Stimulated activated naive CD8-positive, alpha-beta T cell treated with anti-CD3 and anti-CD28 coated beads, Interleukin-15, Interleukin-2, amounts not matched to agents 100 ng/mL and 50 ng/mL, for 24 hours (primary cell): ENCODE results near the gene ULBP1.
"Not testable (repeated sequence)": the region's sequence is repeated elsewhere in the genome, so short reads cannot be mapped to it uniquely, and the experiment has no call there.

Experiments used
- H3K27ac Mint-ChIP-seq: one replicate; pipeline ENCODE4 v1.8.0; 2021; ENCODE audit warnings: mild to moderate bottlenecking, mixed read lengths
- H3K27me3 Mint-ChIP-seq: one replicate; pipeline ENCODE4 v1.8.0; 2021; ENCODE audit warnings: mixed read lengths
- H3K36me3 Mint-ChIP-seq: one replicate; pipeline ENCODE4 v1.8.0; 2021; ENCODE audit warnings: low read depth, mixed read lengths
- H3K4me1 Mint-ChIP-seq: one replicate; pipeline ENCODE4 v1.8.0; 2021; ENCODE audit warnings: low read depth, mixed read lengths
- H3K4me3 Mint-ChIP-seq: one replicate; pipeline ENCODE4 v1.8.0; 2021; ENCODE audit warnings: mild to moderate bottlenecking, mixed read lengths
- H3K9me3 Mint-ChIP-seq: one replicate; pipeline ENCODE4 v1.8.0; 2021; ENCODE audit warnings: mixed read lengths

The ULBP1 gene

GRCh38 chr6:149925253-149925973 is 38.3 kb upstream of the ULBP1 start:
- Mint-ChIP-seq H3K9me3 (no peaks in the 10 kb centered on the region), H3K27ac (no peak overlapping the region), H3K4me3 (peak overlapping the region; percentile 42)

GRCh38 chr6:149925974-149926777 is 37.6 kb upstream of the ULBP1 start:
- Mint-ChIP-seq H3K27ac (no peak overlapping the region), H3K9me3 (no peaks in the 10 kb centered on the region), H3K27me3 (peaks cover 92% of the 10 kb centered on the region), H3K4me3 (peak overlapping the region; percentile 42), H3K4me1 (peaks cover 16% of the 10 kb centered on the region), H3K36me3 (no peaks in the 10 kb centered on the region)

More at GRCh38 chr6:149925253-149925973, 38.3 kb upstream of the ULBP1 start:
- no peaks in the 10 kb centered on the region for H3K36me3 Mint-ChIP-seq
- peaks cover 93% of the 10 kb centered on the region for H3K27me3 Mint-ChIP-seq
- peaks cover 16% of the 10 kb centered on the region for H3K4me1 Mint-ChIP-seq

- not testable (repeated sequence) for H3K4me3 Mint-ChIP-seq, H3K36me3 Mint-ChIP-seq, H3K27ac Mint-ChIP-seq, H3K9me3 Mint-ChIP-seq
- Mint-ChIP-seq H3K4me1 (peaks cover 16% of the 10 kb centered on the region), H3K27me3 (peaks cover 91% of the 10 kb centered on the region)
Observed at GRCh38 chr6:149927025-149927424, 36.7 kb upstream of the ULBP1 start.

- H3K27ac Mint-ChIP-seq = no peak overlapping the region
- no peaks in the 10 kb centered on the region for H3K9me3 Mint-ChIP-seq
- H3K27me3 Mint-ChIP-seq = peaks cover 88% of the 10 kb centered on the region
- no peaks in the 10 kb centered on the region for H3K36me3 Mint-ChIP-seq
- peaks cover 3% of the 10 kb centered on the region for H3K4me1 Mint-ChIP-seq
- H3K4me3 Mint-ChIP-seq = no peak overlapping the region
Observed at GRCh38 chr6:149929422-149929821, 34.3 kb upstream of the ULBP1 start.

- Mint-ChIP-seq H3K36me3 (no peaks in the 10 kb centered on the region), H3K4me1 (peaks cover 4% of the 10 kb centered on the region), H3K9me3 (no peaks in the 10 kb centered on the region), H3K27ac (no peak overlapping the region), H3K27me3 (peaks cover 90% of the 10 kb centered on the region), H3K4me3 (no peak overlapping the region)
Observed at GRCh38 chr6:149931501-149931900, 32.2 kb upstream of the ULBP1 start.

GRCh38 chr6:149933036-149933435 is 30.7 kb upstream of the ULBP1 start:
- Mint-ChIP-seq H3K27ac (no peak overlapping the region), H3K27me3 (peaks cover 92% of the 10 kb centered on the region), H3K4me3 (no peak overlapping the region), H3K36me3 (no peaks in the 10 kb centered on the region), H3K9me3 (no peaks in the 10 kb centered on the region), H3K4me1 (peaks cover 7% of the 10 kb centered on the region)

- no peaks in the 10 kb centered on the region for H3K9me3 Mint-ChIP-seq
- no peak overlapping the region for H3K27ac Mint-ChIP-seq
- peaks cover 87% of the 10 kb centered on the region for H3K27me3 Mint-ChIP-seq
- peaks cover 11% of the 10 kb centered on the region for H3K4me1 Mint-ChIP-seq
- no peak overlapping the region for H3K4me3 Mint-ChIP-seq
- no peaks in the 10 kb centered on the region for H3K36me3 Mint-ChIP-seq
Observed at GRCh38 chr6:149933461-149933860, 30.3 kb upstream of the ULBP1 start.

- no peak overlapping the region for H3K4me3 Mint-ChIP-seq
- H3K27me3 Mint-ChIP-seq = peaks cover 84% of the 10 kb centered on the region
- no peaks in the 10 kb centered on the region for H3K36me3 Mint-ChIP-seq
- peaks cover 22% of the 10 kb centered on the region for H3K4me1 Mint-ChIP-seq
- no peaks in the 10 kb centered on the region for H3K9me3 Mint-ChIP-seq
- no peak overlapping the region for H3K27ac Mint-ChIP-seq
Observed at GRCh38 chr6:149934249-149935156, 29.2 kb upstream of the ULBP1 start.

- Mint-ChIP-seq H3K36me3 (no peaks in the 10 kb centered on the region), H3K4me1 (peaks cover 29% of the 10 kb centered on the region), H3K4me3 (no peak overlapping the region), H3K9me3 (no peaks in the 10 kb centered on the region), H3K27ac (no peak overlapping the region), H3K27me3 (peaks cover 84% of the 10 kb centered on the region)
Observed at GRCh38 chr6:149935246-149935645, 28.5 kb upstream of the ULBP1 start.

DNA sequence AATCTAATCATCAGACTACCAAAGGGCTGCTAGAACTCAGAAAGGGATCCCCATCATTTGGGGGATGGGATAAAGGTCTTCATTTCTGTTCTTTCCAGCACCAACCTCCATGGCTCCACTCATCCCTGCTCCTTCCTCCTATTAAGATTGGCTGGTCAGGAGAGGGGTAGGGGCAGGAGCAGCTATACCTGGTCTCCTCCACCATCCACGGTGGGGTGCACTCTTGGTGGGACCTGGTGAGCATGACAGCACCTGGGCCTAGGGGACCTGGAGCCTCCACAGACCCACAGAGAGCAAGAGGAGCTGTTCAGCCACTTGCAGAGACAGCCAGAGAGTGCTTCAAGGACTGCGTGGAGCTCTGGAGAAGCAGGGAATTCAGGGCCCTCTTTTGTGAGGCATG is 28.1 kb upstream of the ULBP1 start:
- Mint-ChIP-seq H3K27ac (no peak overlapping the region), H3K4me1 (peaks cover 33% of the 10 kb centered on the region), H3K27me3 (peaks cover 84% of the 10 kb centered on the region), H3K4me3 (no peak overlapping the region), H3K9me3 (no peaks in the 10 kb centered on the region), H3K36me3 (no peaks in the 10 kb centered on the region)

DNA sequence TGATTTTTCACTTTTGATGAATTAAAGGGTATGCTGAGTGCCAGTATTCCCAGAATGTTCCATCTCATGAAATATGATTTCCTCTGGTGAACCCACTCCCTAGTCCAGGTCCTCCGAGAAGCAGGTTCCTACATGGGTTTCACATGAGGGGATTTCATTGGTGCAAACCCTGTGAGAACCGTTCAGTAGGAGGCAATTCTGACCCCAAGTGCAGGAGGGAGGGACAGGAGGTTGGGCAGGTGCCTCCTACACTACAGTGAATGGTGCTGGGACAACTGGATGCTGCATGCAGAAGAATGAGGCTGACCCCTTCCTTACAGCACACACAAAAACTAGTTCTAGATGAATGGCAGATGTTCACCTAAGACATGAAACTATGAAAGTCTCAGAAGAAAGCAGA is 27.0 kb upstream of the ULBP1 start:
- peaks cover 84% of the 10 kb centered on the region for H3K27me3 Mint-ChIP-seq
- no peaks in the 10 kb centered on the region for H3K9me3 Mint-ChIP-seq
- no peaks in the 10 kb centered on the region for H3K36me3 Mint-ChIP-seq
- no peak overlapping the region for H3K27ac Mint-ChIP-seq
- H3K4me1 Mint-ChIP-seq = peaks cover 41% of the 10 kb centered on the region
- no peak overlapping the region for H3K4me3 Mint-ChIP-seq

GRCh38 chr6:149938013-149938570 is 25.7 kb upstream of the ULBP1 start:
- Mint-ChIP-seq H3K4me1 (peaks cover 44% of the 10 kb centered on the region), H3K27me3 (peaks cover 82% of the 10 kb centered on the region), H3K4me3 (peak overlapping the region; percentile 53)
- H3K27ac Mint-ChIP-seq, H3K9me3 Mint-ChIP-seq, H3K36me3 Mint-ChIP-seq: not testable (repeated sequence)

GRCh38 chr6:149938571-149939355 is 25.0 kb upstream of the ULBP1 start:
- H3K4me1 Mint-ChIP-seq = peaks cover 44% of the 10 kb centered on the region
- H3K27ac Mint-ChIP-seq = peak overlapping the region; percentile 64
- H3K9me3 Mint-ChIP-seq = no peaks in the 10 kb centered on the region
- H3K27me3 Mint-ChIP-seq = peaks cover 76% of the 10 kb centered on the region
- no peaks in the 10 kb centered on the region for H3K36me3 Mint-ChIP-seq
- peak overlapping the region; percentile 76 for H3K4me3 Mint-ChIP-seq

DNA sequence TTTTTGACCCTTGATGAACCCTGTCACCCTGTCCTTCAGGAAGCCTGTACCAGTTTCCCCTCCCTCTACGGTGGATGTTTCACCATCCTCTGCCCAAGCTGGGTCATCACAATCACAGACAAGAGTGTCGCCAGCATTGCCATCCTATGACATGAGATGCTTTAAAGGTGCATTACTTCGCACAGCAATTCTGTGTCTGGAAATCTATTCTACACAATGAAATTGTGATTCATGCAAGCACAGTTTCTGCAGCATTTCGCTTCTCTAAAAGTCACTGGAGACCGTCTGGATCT is 24.4 kb upstream of the ULBP1 start:
- Mint-ChIP-seq H3K27ac (peak overlapping the region; percentile 64), H3K4me3 (peak overlapping the region; percentile 76), H3K9me3 (no peaks in the 10 kb centered on the region), H3K27me3 (peaks cover 72% of the 10 kb centered on the region), H3K36me3 (no peaks in the 10 kb centered on the region), H3K4me1 (peaks cover 44% of the 10 kb centered on the region)
